ENCODE results near the gene P4HA3.

The P4HA3 gene

DNA sequence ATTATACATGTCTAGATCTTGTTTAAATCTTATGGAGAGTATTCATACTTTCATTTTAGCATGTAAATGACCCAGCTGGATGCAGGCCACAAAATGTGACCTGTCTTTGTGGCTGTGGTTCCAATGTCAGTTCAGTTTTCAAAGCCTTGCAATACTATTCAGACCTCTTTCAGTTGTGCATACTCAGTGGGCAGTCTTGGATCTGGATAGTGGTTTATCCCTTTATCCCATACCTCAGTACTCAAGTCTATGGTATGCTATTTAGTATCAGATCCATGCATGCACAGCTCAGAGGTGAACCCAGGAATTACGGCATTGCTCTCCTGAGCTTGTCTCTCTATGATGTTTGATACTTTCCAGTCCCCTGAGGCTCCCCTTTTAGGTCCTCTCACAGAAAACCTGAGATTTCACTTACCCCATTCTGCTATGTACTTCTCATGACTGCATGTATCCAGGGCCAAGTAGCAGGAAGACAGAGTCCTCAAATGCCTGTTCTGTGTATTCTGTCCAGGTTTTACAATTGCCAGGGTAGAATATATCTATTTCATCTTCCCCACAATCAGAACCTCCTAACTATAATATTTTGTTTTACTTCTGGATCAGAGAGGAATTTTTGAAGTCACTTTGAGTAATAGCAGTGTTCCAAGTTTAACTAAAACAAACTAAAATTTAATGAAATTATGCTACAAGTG is 6.9 kb upstream of the P4HA3 start:
- no peak for DNase-seq (ENCODE audit: low read depth, low spot score)

DNA sequence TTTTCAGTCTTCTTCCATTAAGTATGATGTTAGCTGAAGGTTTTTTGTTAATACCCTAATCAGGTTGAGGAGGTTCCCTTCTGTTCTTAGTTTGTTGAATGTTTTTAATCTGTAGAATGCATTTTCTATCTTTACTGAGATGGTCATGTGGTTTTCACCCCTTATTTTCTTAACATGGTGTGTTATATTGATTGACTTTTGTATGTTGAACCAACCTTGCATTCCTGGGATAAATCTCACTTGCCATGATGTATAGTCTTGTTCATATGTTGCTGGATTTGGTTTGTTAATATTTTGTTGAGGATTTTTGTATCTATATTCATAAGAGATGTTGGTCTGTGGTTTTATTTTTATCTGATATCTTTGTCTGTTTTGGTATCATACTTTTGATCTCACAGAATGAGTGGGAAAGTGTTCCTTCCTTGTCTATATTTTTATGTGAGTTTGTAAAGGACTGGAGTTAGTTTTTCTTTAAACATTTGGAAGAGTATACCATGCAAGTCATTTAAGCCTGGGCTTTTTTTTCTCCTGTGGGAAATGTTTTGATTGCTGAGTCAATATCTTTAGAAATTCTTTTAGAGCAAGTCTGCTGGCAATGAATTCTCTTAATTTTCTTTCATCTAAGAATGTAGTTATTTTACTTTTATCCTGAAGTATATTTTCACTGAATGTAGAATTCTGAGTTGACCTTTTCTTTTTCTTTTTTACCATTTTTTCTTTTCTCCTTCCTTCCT is 5.5 kb upstream of the P4HA3 start:
- DNase-seq (ENCODE audit: low read depth, low spot score), result no peak

DNA sequence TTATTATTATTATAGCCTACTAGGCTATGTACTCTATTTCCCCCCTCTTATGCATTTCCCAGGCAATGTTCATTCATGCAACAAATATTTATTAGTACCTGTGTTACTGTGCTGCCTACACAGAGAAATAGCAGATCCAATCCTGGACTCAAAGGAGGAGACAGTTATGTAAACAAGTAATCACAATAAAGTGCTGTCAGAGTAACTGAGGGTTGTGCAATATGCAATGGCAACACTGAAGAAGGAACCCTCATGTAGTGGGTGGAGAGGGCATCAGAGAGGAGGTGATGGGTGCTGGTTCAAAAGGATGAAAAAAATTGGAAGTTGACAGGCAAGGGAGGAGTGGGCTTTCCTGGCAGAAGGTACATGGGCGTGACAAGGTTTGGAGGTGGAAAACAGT is 886 bp upstream of the P4HA3 start:
- no peak for DNase-seq (ENCODE audit: low read depth, low spot score)

DNA sequence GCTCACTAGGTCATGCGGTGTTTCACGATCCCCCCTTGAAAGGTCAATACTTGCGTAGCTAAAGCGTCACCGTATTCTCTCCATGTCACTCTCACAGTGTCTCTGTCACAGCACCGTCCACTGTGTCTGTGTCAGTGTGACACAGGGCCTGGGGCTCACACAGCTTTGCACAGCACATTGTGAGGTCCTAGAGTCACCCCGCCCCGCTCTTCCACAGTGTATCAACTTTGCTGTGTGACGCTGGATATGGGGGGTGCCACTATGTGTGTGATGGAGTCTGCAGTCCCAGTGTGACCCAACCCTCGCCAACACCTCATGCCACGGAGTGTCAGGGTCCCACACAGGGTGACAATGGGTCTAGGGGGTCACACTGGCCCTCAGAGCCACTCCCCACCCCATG is 583 bp downstream of the P4HA3 start:
- no peak for DNase-seq (ENCODE audit: low read depth, low spot score)

DNA sequence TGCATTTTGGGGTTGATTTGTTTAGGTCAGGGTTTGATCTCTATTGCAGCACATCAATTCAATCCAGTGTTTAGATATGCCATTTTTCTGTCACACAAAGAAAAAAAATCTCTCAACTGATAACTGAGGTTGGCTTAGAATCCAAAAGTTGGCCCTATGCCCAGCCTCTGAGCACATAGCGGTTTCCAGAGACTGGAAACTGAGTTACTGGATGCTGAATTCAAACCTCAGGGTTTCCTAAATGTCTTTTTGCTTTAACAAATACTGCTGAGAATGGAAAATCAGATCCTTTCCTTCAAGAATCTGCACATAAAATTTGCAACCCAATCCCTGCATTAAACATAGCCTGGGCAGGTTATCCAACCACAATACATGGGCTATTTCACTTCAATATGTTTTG is 4.0 kb downstream of the P4HA3 start:
- no peak for DNase-seq (ENCODE audit: low read depth, low spot score)

DNA sequence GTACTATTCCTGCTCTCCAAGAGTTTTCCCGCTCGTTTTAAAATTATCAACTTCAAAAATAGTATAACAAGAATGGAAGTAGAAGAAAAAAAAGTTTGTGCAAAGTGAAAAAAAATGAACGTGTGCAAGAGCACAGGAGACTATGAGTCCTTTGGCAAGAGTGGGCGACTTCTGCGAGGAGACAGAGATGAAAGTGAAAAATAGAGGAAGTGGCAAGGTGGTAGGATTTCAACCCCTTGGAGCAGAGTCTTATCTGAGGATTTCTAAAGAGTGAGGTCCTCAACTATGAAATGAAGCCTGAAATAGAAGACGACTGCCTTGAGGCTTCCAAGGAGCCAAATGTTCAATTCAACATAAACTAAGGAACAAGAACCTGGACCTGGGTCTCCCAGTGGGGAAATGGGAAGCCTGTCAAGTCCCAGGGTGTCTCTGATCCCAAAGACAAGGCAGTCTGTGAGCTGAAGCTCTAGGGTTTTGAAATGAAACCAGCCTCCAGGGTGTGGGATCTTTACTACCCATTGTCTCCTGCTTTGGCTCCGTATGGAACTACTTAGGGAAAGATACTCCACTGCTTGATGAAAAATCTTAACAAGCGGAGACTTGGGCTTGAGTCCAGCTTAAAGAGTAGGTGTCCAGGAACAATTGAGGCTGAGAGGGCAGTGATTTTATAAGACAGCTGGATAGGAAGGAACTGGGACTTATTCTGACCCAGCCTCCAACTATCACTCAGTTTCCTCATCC is 4.8 kb downstream of the P4HA3 start:
- no peak for DNase-seq (ENCODE audit: low read depth, low spot score)

DNA sequence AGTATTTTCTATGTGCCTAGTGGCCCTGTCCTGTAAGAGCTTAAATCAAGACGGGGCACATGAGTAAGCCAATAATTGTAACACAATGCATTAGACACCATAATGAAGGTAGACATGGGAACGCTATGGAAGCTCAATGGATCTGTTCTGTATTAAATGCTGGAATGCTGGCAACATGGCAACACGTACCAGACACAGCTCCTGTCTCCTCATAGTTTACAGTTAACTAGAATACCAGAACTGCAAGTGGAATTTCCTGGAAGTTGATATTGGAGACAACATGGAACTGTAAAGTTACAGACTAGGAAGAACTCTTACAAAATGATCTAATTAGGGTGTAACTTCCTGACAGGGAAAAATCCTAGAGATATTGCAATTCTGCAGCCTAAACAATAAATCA is 12.4 kb downstream of the P4HA3 start:
- no peak for DNase-seq (ENCODE audit: low read depth, low spot score)

DNA sequence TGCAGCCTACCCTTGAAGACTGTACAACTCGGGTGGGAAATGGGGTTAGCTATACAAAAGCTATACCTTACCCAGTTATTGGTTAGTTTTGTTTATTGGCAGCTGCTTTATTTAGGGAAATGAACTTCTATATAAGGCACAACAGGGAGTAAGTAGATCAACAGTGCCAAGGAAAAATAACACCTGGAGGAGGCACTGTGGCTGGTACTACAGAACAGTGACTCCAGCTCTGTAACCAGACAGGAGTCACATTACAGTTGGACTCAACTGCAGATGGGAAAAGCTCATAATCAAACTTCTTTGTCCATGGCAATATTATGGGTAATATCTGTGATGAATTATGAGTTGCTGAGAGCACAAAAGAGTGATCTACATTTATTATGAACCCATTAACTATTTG is 14.0 kb downstream of the P4HA3 start:
- no peak for DNase-seq (ENCODE audit: low read depth, low spot score)

DNA sequence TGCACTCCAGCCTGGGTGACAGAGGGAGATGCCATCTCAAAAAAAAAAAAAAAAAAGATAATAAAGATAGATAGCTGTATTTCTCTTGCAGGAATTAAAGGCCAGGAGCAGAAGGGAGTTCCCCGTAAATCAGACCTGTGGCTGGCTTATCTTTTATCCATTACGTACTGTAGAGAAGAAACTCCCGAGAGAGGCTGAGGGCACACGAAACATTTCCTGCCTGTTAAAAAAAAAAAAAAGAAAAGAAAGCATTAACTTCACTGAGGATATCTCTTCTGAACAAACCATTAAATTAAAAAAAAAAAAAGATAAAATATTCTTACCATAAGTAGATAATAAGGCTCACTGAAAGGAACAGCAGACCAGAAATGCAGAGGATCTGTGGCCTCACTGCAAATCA is 22.5 kb downstream of the P4HA3 start:
- DNase-seq (ENCODE audit: low read depth, low spot score), result no peak

DNA sequence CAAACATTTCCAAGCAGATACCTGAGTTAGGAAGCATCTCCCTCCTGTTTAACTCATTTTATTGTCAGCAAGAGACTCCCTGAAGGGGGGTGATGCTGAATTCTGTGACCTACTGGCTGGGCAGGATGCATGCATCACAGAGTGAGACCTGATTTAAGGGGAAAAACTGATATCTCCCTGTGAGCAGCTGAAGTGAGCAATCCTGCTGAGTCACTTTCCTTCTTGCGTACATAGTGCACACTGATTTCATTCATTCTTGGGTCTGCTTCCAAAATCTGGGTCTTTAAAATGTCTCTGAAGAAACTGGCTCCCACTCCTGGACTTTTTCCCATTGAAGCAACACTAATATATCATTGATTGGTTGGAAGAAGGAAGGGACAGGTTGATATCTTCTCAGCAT is 23.3 kb downstream of the P4HA3 start:
- DNase-seq (ENCODE audit: low read depth, low spot score), result peak; percentile 33

DNA sequence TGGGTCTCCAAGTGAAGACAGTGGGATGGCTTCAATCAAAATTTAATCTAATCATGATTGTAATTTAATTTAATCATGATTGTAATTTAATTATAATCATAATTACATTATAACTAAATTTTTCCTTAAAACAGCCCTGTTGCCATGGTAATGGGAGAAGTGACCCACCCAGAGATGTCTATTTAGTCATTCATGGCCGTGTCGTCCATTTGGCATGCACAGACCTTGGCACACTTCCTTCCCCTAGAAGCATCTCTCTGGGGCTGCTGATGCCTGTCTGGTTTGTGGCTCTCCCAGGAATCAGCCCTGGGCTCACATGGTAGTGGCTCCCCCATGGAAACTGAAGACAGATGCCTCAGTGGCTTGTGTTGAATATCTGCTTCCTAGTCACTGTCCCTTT is 27.0 kb downstream of the P4HA3 start:
- DNase-seq (ENCODE audit: low read depth, low spot score), result no peak

DNA sequence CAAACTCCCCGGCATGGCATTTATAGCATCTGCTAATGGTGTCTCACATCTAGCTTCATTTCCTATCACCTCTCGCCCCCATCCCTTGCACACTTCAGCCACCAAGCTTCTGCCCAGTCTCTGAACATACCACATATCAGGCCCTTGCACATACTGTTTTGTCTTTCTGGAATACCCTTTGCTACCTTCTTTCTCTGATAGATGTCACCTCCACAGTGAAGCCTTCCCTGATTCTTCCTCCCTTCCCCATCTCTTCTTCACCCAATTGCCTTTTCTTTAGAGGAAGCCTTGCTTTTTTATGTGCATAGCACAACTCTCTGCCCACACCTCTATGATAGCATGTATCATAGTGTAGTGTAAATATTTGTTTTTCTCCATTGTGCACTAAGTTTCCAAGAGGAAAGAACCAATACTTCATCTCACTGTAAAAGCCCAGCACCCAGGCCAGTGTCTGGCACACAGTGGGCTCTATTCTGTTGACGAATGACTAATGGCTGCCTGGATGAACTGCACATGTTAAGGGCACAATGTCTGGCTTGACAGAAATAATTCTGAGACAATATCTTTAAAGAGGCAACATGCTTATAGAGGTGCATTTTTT is 27.8 kb downstream of the P4HA3 start:
- no peak for DNase-seq (ENCODE audit: low read depth, low spot score)

DNA sequence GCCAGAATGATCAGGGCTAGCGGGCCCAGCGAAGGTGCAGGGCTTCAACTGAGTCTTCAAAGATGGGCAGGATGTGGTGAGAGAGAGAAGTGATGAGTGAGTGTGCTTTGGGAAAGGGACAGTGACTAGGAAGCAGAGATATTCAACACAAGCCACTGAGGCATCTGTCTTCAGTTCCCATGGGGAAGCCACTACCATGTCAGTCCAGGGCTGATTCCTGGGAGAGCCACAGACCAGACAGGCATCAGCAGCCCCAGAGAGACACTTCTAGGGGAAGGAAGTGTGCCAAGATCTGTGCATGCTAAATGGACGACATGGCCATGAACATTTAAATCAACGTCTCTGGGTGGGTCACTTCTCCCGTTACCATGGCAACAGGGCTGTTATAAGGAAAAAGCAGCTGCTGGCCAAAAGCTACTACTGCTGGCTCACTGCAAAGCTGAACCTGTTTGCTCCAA is 28.5 kb downstream of the P4HA3 start:
- no peak for DNase-seq (ENCODE audit: low read depth, low spot score)

DNA sequence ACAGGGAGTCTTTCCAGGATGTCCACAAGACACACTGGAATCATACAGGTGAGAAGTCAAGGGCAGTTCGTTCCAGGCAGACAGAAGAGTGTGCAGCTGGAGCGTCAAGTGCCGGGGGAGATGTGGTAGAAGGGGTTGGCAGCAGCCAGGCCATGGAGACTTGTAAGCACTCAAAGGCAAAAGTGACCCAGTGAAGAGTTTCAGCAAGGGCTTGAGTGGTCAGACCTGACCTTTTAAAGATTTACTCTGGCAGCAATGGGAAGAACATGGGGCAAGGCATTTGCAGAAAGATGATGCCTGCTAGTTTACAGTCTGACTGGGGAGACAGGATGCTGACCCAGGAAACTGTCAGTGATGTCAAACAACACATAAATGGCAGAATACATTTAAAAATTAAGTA is 29.0 kb downstream of the P4HA3 start:
- no peak for DNase-seq (ENCODE audit: low read depth, low spot score)

DNA sequence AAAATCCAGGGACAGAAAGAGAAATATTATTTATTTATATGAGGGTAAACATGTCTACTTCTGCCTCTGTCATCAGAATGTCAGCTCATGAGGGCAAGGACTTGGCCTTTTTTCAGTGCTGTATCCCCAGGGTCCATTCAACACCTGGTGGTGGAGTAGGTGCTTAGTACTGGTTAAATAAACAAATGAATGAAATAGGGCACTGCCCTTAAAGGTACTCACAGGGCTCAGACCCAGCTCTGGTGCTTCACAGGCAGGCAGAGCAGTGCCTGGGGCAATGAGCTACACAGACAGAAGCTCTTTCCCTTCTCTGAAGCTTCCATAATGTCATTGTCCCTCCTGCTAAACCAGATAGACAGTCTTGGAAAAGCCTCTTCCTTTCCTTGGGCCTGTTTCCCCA is 30.9 kb downstream of the P4HA3 start:
- DNase-seq (ENCODE audit: low read depth, low spot score), result no peak

DNA sequence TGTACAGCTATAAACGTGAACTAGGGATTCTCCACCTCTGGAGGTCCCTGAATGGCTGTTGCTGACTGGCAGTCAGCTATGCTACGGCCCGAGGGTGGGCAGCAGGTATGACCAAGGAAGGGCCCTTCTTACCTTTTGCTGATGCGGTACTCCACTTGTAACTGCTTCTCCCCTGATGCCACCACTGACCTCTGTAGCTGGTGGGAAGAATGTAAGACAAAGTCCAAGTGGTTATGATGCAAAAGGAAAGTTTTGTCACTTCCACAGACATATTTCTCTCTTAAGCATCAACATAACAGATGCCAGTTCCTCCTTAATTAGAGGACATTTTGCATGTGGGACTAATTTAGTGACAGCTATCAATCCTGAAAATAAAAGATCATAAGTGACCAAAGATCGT is 32.2 kb downstream of the P4HA3 start:
- no peak for DNase-seq (ENCODE audit: low read depth, low spot score)

DNA sequence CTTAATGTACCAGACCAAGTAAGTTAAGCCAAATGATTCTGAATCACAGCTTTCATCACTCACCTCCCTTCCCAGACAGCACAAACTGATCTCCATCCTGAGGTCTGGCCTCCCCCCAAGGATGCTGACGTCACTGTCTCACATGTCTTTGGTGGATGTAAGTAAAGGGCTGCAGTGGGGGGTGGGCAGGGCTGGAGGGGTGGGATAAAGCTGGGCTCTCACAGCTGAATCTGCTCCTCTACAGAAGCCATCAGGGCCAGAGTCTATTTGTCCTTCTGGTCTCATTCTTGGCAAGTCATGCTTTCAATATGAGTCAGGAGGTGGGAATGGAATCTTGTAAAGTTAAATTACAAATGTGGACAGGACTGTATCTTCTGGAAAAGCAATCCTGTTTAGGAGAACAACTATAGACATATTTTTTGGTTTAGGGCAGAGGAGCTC is 32.7 kb downstream of the P4HA3 start:
- DNase-seq (ENCODE audit: low read depth, low spot score), result peak; percentile 78

DNA sequence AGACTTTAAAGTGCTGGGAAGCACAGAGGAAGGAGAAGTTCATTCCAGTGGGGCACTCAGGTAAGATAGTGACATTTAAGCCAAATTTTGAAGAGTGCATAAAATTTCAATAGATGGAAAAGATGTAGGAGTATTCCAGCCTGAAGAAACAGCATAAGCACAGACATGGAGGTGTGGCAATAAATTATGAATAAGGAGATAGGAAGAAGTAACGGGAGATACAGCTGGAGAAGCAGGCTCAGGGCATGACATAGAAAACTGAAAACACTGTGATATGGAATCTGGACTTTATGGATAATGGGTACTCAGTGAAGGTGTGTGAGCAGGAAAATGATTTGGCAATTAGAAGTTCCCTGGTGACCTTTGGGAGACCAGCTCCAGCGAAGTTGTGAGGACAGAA is 33.3 kb downstream of the P4HA3 start:
- no peak for DNase-seq (ENCODE audit: low read depth, low spot score)

DNA sequence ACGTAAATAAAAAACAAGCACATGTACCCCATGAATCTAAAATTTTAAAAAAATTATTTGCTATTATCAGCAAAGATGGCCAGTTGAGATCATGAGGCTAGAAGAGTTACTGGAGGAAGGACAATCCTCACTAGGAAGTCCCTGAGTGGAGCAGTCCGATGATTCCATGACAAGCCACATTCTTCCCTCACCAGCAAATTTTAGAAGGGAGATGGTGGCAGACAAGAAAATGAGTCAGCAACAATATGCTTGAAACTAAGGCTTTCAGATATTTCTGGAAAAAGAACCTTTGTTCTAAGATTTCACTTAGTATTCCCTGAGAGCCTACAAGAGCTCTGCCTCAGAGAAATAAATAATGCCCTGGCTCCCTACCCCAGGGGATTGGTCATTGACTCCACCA is 34.9 kb downstream of the P4HA3 start:
- DNase-seq (ENCODE audit: low read depth, low spot score), result no peak

DNA sequence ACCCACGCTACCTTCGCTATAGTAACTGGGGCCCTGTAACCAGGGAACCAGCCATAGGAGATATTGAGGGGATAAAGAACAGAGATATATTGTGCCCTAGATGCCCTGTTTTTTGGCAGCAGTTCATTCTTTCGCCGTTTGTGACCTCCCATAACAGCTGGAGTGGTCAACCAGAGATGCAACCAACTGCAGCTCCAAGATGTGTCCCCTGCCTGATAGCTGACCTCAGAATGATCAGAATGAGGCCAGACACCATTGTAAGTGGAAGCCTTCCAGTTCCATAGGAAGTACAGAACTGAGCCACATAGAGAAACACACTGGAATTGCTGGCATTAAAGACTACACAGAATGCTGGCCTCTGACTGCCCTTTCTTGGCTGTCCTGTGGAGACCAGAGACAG is 39.2 kb downstream of the P4HA3 start:
- DNase-seq (ENCODE audit: low read depth, low spot score), result no peak

DNA sequence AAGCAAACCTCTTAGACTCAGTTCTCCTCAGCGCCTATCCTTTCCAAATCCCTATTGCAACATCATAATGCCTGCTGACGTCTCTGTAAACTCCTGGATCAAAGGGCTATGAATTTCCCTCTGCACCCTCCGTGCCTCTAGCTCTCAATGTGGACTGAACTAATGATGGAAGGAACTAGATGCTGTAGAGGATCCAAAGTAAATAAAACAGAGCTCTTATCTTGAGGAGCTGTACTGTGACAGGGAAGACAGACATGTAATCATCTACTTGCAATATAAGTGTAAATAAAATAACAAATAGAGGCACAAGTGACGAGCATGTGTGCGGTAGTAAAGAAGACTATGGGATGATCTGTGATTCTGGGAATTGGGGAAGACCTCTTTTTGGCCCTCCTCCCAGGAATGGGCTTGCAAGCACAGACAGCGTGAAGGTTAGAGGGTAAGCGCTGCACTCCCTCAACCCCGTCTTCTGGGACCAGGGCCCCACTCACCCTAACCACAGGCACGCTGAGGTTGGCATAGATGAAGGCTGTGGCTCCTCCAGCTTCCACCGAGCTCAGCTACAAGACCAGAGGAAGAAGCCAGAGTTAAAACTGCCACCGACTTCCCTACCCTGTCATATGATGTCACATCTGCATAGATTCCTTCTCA is 42.2 kb downstream of the P4HA3 start:
- no peak for DNase-seq (ENCODE audit: low read depth, low spot score)

DNA sequence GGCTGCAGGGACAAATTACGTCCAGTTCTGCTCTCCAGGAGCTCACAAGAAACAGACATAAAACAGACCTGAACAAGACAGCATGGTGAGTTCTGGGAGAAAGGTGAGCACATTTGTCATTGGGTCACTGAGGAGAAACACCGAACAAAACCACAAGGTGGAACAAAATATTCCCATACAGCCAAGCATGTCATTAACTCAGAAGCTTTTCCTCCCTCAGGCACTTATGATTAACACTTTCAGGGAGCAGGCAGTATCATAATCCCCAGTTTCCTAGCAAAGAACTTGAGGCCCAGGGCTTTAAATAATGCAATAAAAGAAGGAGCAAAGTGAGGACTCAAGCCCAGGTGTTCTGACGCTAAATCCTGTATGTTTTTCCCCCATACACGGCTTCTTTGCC is 43.0 kb downstream of the P4HA3 start:
- no peak for DNase-seq (ENCODE audit: low read depth, low spot score)

All from smooth muscle cell of the brain vasculature (primary cell).